Activated CD4-positive, alpha-beta T cell treated with anti-CD3 and anti-CD28 coated beads, Interleukin-2, Interleukin-4, amounts not matched to agents 100 ng/mL and 50 ng/mL, durations not matched to agents 16 hours and 8 hours (primary cell): ENCODE measurements around the gene TANGO2.

Experiments
- DNase-seq: peaks from one replicate; pipeline ENCODE4 v3.0.0-alpha.2; 2020; ENCODE audit warnings: low spot score

The TANGO2 gene

GRCh38 chr22:19983741-19984140 is 37.2 kb upstream of the TANGO2 start:
- DNase-seq: no peak

- DNase-seq: no peak
Observed at GRCh38 chr22:19984201-19984753, 36.6 kb upstream of the TANGO2 start.

- DNase-seq: no peak
Observed at GRCh38 chr22:19984851-19985811, 35.8 kb upstream of the TANGO2 start.

GRCh38 chr22:19986011-19986409 is 34.9 kb upstream of the TANGO2 start:
- no peak for DNase-seq

- peak; percentile 50 for DNase-seq
Observed at GRCh38 chr22:19986410-19987341, 34.2 kb upstream of the TANGO2 start.

- no peak for DNase-seq
Observed at GRCh38 chr22:19987394-19988306, 33.3 kb upstream of the TANGO2 start.

GRCh38 chr22:19988331-19988808 is 32.5 kb upstream of the TANGO2 start:
- no peak for DNase-seq

- no peak for DNase-seq
Observed at GRCh38 chr22:19988965-19989724, 31.8 kb upstream of the TANGO2 start.

GRCh38 chr22:19989725-19990067 is 31.2 kb upstream of the TANGO2 start:
- DNase-seq: no peak

GRCh38 chr22:19990188-19990587 is 30.7 kb upstream of the TANGO2 start:
- DNase-seq: no peak

- DNase-seq: no peak
Observed at GRCh38 chr22:19990609-19991394, 30.1 kb upstream of the TANGO2 start.

GRCh38 chr22:19991395-19991644 is 29.6 kb upstream of the TANGO2 start:
- no peak for DNase-seq

GRCh38 chr22:19991645-19992451 is 29.1 kb upstream of the TANGO2 start:
- no peak for DNase-seq

- no peak for DNase-seq
Observed at GRCh38 chr22:19992481-19992911, 28.4 kb upstream of the TANGO2 start.

GRCh38 chr22:19992921-19993355 is 28.0 kb upstream of the TANGO2 start:
- DNase-seq: no peak

GRCh38 chr22:19993926-19994325 is 27.0 kb upstream of the TANGO2 start:
- no peak for DNase-seq

- DNase-seq: no peak
Observed at GRCh38 chr22:19994851-19995610, 25.9 kb upstream of the TANGO2 start.

GRCh38 chr22:19995611-19996339 is 25.1 kb upstream of the TANGO2 start:
- DNase-seq: no peak
